Fibroblast of lung (primary cell): ENCODE results near the gene SHROOM3.

Experiments
- EZH2 ChIP-seq: IDR thresholded peaks from 2 replicates; pipeline ENCODE4 v1.5.1; 2012; ENCODE audit warnings: low read length, control low read depth, mild to moderate bottlenecking; ENCODE audit errors: missing control alignments
- TF ChIP-seq, protein P1 (sequence below), 2 donors: IDR thresholded peaks in 1 of 2; conservative IDR thresholded peaks in 1 of 2; 1 replicate in 1 of 2; 2 replicates in 1 of 2; pipeline ENCODE4 v1.5.1; 2011 to 2012; ENCODE audit warnings: low read length in 2 of 2, control low read depth in 1 of 2, inconsistent platforms in 1 of 2, low read depth in 1 of 2, mild to moderate bottlenecking in 1 of 2

DNA sequence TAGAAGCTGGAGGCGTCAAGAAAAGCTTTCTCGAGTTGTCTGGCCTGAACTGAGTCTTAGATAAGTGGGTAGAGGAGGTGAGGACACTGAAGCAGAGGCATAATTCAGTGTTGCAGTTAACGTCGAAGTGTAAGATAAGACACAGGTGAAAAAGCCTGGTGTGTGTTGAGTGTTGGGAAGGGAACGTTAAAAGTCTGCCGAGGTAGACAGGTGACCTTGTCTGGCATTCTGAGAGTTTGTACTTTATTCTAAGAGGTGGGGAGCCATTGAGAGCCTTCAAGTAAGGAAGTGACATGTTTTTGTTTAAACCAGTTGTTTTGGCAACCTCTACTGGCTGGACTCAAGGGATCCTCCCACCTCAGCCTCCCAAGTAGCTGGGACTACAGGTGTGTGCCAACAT, 219.1 kb downstream of the SHROOM3 start:
- TF ChIP-seq, protein P1, sequence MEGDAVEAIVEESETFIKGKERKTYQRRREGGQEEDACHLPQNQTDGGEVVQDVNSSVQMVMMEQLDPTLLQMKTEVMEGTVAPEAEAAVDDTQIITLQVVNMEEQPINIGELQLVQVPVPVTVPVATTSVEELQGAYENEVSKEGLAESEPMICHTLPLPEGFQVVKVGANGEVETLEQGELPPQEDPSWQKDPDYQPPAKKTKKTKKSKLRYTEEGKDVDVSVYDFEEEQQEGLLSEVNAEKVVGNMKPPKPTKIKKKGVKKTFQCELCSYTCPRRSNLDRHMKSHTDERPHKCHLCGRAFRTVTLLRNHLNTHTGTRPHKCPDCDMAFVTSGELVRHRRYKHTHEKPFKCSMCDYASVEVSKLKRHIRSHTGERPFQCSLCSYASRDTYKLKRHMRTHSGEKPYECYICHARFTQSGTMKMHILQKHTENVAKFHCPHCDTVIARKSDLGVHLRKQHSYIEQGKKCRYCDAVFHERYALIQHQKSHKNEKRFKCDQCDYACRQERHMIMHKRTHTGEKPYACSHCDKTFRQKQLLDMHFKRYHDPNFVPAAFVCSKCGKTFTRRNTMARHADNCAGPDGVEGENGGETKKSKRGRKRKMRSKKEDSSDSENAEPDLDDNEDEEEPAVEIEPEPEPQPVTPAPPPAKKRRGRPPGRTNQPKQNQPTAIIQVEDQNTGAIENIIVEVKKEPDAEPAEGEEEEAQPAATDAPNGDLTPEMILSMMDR (conservative IDR thresholded peaks at IDR 0.05 in 1 of 2, IDR thresholded peaks at IDR 0.05 in 1 of 2; ENCODE audit: low read depth in 1 of 2, low read length in 2 of 2) = no peak
- TF ChIP-seq EZH2 = no peak
